ENCODE data around the gene CD302.
"Not testable (repeated sequence)": the region's sequence is repeated elsewhere in the genome, so short reads cannot be mapped to it uniquely, and the experiment has no call there.

The CD302 gene

GRCh38 chr2:159745237-159745636 lies 52.8 kb downstream of the CD302 start:
- DNase-seq: not testable (repeated sequence)

DNA sequence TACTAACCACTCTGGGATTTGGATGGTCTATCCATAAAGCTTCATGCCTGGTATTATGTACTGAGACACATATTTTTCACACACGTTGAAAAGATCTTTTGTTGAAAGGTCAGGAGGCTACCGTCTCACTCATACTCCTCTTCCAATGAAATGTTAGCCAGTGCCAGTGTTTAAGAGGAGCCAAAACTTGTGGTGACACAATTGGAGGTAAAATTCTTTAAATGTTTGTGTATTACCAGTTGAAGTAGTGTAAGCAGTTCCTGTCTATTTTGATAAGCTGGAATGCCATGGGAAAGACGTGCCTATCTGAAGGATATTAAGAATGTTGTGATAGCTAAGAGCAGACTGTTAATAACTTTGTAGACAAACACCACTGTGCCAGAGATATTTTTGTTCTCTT lies 53.6 kb downstream of the CD302 start:
- DNase-seq: no peak

GRCh38 chr2:159742846-159743245 lies 55.2 kb downstream of the CD302 start:
- no peak for DNase-seq

GRCh38 chr2:159738509-159739390 lies 59.3 kb downstream of the CD302 start:
- no peak for DNase-seq

DNA sequence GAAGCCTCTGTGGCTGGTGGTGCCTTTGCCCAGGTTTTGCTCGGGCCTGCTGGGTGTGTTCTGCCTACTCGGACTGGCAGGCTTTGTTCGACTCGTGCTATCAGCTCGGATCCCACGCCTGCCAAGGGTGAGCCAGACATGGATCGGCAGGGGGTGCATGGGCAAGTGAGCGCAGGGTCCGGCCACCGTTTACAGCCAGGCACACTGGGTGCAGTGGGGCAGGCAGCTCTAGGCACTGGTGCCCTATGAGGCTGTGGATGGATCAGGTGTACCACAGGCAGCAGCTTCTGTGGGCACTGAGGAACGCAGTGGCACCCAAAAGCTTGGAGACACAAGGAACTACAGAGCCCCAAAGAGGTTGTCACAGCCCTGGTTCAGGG lies 60.1 kb downstream of the CD302 start:
- no peak for DNase-seq

DNA sequence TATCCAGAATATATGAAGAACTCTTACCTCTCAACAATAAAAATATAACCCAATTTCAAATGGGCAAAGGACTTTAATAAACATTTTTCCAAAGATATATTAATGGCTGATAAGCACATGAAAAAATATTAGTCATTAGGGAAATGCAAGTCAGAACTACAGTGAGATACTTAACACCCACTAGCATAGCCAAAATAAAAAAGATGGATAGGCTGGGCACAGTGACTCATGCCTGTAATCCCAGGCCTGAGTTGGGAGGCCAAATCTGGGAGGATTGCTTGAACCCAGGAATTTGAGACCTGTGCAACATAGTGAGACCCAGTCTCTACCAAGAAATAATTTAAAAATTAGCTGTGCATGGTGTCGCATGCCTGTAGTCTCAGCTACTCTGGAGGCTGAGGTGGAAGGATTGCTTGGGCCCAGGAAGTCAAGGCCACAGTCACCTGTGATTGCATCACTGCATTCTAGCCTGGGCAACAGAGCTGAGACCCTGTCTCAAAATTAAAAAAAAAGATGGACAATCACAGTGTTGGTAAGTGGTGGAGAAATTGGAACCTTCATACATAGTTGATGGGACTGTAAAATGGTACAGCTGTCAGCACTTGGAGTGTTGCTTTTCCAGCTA lies 60.6 kb downstream of the CD302 start:
- no peak for DNase-seq

DNA sequence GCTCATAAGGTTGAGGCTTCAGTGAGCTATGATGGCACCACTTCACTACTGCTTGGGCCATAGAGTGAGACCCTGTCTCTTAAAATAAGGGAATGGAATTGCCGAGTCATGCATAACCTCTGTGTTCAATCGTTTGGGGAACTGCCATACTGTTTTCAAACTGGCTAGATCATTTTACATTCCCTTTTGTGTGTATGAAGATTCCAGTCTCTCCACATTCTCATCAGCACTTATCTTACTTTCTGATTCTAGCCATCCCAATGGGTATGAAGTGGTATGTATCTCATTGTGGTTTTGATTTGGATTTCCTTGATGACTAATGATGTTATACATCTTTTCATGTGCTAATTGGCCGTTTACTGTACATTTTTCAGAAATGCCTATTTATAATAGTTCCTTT lies 62.0 kb downstream of the CD302 start:
- no peak for DNase-seq

DNA sequence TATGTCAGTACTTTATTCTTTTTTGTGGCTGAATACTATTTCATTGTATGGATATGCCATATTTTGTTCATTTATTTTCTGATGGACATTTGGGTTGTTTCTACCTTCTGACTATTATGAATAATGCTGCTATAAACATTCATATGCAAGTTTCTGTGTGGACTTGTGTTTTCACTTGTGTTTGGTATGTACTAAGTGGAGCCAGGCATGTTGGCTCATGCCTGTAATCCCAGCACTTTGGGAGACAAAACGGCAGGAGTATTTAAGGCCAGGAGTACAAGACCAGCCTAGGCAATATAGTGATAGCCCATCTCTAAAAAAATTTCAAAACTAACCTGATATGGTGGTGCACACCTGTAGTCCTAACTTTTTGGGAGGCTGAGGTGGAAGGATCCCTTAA lies 62.4 kb downstream of the CD302 start:
- no peak for DNase-seq

- DNase-seq: no peak
These were observed 69.4 kb downstream of the CD302 start for GRCh38 chr2:159728629-159729028.

- no peak for DNase-seq
These were observed 72.3 kb downstream of the CD302 start for GRCh38 chr2:159725713-159726112.

GRCh38 chr2:159724795-159725572 lies 73.0 kb downstream of the CD302 start:
- not testable (repeated sequence) for DNase-seq

DNA sequence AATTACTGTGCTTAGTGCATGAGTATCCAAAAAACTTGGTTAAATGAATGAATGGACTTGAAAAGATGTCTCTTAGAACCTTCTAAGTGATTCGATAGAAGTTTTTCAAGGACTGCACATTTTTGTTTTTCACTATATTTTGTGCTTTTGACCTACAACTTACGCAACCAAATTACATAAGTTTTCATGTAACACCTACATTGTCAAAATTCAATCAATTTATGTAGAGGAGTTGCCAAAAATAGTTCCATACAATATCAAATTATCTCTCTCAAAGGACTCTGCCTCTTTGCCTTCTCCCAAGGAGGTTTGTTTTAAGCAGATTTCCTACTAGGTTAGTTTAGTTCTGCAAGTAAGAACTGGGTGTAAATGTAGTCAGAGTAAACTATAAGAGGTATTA lies 75.4 kb downstream of the CD302 start:
- DNase-seq: no peak

GRCh38 chr2:159720676-159721075 lies 77.3 kb downstream of the CD302 start:
- DNase-seq: no peak
